Activated CD8-positive, alpha-beta memory T cell treated with anti-CD3 and anti-CD28 coated beads for 36 hours (primary cell): ENCODE data around the gene ESPNL. TPM values are rescaled to one million over a fixed set of nuclear protein-coding genes. Genes with fewer than 3 reads are reported as not detected.

Source experiments
- CTCF ChIA-PET: fragments of 350-600 bp; sonication (Branson Sonifier 250); formaldehyde crosslinking; loops from one replicate; lab custom pipeline; 2021; ENCODE audit warnings: antibody characterized with exemption; lab: Charles Lee
- POLR2A ChIA-PET: fragments of 350-600 bp; sonication (Branson Sonifier 250); formaldehyde crosslinking; loops from one replicate; lab custom pipeline; 2021; ENCODE audit warnings: antibody characterized with exemption; lab: Charles Lee
- total RNA-seq, 2 experiments: library from RNA; stranded (reverse); gene quantifications; one replicate each; pipeline ENCODE4 v1.2.3, GENCODE V29; 2021

The ESPNL gene
- total RNA-seq, 2 experiments from 2014 or later = 0.04 TPM

DNA sequence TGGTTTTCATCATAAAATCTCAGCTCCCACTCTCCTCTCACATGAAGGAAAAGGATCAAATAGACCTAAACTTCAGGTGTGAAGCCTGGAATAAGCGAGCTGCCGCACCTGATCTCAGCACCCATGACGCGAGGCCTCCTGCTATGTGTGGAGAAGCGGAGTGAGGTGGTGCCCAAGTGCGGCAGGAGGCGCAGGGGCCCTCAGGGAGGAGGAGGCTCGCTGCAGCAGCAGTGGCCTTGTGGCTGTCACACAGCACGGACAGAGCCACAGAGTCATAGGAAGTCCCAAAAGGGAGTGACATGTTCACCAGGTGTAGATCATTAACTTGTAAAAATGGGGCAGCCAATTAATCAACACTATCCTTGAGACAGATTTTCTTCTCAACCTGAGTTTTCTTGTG, 30.3 kb upstream of the ESPNL start:
- POLR2A ChIA-PET = no interaction called here

DNA sequence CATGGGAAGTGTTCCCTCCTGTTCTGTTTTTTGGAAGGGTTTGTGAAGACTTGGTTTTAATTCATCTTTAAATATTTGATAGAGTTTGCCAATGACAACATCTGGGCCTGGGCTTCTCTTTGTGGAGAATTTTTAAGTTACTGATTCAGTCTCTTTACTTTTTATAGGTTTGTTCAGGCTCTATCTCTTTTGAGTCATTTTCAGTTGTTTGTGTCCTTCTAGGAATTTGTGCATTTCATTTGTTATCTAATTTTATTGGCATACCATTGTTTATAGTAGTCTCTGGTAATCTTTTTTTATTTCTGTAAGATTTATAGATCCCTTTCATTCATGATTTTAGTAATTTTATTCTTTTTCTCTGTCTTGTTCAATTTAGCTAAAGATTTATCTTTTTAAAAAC, 24.7 kb upstream of the ESPNL start:
- POLR2A ChIA-PET = no interaction called here
- CTCF ChIA-PET = interaction anchor here (0.7 kb wide), 2 partner anchors 100 to 315 kb away, joined by 3 to 4 read pairs; no protein-coding TSS in a partner anchor

More for the DNA sequence above, 30.3 kb upstream of the ESPNL start:
- CTCF ChIA-PET = no interaction called here

DNA sequence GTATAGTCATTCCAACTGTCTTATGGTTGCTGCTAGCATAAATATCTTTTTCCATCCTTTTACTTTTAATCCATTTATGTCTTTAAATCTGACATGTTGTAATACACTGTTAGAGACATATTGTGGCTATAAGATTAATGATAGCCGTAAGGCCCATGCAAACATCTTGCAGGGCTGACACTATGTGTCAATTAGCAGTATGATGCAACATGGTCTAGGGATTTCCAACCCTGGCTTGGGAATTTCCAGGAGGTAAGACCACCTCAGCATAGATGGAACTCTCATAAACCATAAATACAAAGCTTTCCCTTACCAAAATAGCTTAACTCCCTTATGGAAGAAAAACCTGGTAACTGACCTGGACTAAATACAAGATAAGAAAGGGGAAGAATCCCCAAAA, 22.8 kb upstream of the ESPNL start:
- ChIA-PET POLR2A (no interaction called here), CTCF (no interaction called here)

DNA sequence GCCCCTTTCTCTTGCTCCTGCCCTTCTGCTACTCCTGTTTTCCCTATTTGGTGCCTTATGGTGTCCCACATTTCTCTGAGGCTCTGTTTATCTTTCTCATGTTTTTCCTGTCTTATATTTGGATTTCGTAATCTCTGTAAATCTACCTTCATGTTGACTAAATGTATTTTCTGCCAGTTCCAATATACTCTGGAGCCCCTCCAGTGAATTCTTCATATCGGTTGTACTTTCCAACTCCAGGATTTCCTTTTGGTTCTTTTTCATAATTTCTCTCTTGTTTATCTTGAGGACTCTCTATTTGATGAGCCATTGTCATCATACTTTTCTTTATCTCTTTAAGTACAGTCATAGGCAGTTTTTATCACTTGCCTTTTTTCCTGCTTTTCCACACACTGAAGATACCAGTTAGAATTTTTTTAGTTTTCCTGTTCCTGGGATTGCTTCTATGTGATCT, 20.2 kb upstream of the ESPNL start:
- POLR2A ChIA-PET = no interaction called here
- CTCF ChIA-PET = no interaction called here

DNA sequence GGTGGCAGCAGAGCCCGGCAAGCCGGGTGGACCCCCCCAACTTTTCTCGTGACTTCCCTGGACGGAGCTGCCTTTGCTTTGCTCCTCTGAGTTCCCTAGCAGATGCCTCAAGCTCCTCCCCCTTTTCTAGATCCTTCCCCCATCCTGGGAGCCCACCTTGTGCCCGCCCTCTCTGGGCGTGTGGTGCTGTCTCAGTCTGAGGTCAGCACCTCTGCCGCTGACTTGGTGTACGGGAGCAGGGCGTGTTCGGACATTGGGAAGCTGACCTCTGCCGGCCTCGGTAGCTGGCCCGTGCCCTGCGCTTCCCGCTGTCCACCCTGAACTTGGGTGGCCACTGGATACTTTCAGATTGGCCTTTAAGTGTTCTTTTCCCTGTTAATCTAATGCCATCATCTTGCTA, 19.6 kb upstream of the ESPNL start:
- ChIA-PET CTCF (interaction anchor here (1.0 kb wide), 1 partner anchor 123 kb away, joined by 3 read pairs; no protein-coding TSS in a partner anchor), POLR2A (no interaction called here)

DNA sequence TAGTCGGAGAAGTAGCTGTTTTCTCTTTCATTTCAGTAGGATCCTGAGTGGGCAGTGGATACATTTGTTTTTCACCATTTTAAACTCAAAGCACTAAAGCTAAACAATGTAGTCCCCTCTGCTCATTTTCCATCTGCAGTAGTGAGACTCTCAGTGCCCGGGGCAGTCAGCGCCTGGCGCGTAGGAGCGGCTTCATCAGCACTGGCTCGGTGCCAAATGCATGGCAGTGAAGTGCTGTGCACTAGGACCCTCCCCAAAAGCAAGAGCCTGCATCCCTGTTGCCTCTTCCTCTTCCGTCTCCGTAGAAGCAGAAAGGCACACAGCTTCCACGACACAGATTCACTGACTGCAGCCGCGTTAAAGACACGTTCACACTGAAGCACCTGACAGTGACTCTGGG, 19.0 kb upstream of the ESPNL start:
- ChIA-PET CTCF (interaction anchor here (1.0 kb wide), 1 partner anchor 124 kb away, joined by 3 read pairs; no protein-coding TSS in a partner anchor), POLR2A (no interaction called here)

DNA sequence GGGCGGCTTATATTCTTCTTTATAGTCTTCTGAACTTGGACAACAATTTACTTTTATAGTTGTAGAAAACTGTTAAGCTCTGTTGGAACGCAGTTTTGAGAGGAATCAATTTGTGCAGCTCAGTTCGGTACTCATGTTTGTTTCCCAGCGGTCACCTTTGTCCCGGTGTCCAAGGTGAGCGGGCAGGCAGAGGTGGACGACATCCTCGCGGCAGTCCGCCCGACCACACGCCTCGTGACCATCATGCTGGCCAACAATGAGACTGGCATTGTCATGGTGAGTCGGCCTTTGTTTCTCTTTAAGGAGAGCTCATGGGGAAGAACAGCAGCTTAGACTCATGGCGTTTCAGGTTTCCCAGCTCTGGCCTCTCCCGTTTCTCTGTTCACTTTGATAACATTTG, 18.6 kb upstream of the ESPNL start:
- CTCF ChIA-PET = no interaction called here
- POLR2A ChIA-PET = no interaction called here

DNA sequence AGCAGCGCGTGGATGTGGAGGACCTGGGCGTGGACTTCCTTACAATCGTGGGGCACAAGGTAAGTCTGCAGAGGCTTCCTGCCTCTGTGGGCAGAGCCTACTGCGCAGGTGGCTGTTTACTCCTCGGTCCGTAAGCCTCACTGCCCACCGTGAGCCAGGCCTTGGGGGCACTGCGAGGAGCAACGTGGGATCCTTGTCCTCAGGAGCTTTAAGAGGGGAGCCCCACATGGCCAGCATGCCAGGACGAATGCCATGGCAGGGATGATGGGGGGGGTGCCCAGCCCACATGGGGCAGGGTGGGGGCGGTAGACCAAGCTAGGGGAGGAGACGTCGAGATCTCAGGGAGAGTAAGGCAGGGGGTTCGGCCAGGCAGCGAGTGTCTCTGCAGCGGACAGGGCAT, 18.0 kb upstream of the ESPNL start:
- CTCF ChIA-PET = no interaction called here
- POLR2A ChIA-PET = no interaction called here

DNA sequence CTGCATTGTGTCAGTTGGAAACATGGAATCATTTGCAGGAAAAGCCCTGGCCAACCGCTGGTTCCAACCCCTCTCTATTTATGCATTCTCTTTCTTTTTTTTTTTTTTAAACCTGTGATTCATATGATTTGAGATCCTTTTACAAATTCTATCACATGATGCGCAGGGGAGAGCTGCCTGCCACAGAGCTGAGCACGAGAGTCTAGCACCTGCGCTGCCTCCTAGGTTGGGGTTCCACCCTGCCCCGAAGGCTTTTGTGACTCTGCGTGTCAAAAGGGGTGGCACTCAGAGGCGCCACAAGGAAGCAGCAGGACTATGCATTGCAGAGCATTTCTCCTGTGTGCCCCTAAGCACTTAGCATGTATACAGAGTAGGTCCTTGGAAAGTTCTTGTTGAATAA, 17.3 kb upstream of the ESPNL start:
- CTCF ChIA-PET = no interaction called here
- POLR2A ChIA-PET = no interaction called here

DNA sequence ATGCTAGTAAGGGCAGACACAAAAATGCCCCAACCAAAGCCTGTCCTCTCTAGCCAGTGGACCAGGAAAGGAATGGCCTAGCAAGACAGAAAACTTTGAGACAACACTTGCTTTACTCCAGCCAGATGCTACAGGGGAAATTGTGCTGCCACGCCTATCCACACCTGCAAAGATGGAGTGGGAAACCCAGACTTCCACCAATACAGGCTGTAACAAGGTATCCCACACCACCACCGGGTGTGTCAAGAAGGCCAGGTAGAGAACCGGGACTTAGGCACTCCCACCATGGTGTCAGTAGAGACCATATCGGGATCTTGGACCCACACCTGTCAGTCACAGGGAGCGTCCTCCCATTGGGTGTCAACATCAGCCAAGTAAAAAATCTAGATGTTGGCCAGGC, 16.2 kb upstream of the ESPNL start:
- CTCF ChIA-PET = no interaction called here
- POLR2A ChIA-PET = no interaction called here

DNA sequence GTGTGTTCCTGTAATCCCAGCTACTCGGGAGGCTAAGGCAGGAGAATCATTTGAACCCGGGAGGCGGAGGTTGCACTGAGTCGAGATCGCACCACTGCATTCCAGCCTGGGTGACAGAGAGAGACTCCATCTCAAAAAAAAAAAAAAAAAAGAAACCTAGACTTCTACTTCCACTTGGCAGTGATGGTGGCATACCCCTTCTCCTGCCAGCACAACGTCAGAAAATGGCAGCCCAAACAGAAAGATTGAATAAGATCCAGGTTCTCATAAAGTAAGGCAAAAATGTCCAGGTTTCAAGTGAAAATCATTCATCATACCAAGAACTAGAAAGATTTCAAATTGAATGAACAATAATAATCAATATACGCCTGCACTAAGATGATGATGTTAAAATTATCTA, 15.4 kb upstream of the ESPNL start:
- CTCF ChIA-PET = no interaction called here

DNA sequence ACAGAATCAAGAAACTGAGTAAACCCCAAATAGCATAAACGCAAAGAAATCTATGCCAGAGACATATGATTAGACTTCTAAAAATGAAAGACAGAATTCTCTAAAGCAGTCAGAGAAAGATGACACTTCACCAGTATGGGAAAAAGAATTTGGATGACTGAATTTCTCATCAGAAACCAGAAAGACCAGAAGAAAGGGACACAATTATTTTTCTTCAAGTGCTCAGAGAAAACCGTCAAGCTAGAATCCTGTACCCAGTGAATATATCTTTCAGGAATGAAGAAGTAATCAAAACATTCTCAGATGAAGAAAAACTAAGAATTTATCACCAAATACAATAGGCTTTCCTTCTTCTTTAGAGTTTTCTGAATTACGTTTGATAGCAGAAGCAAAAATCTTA, 14.2 kb upstream of the ESPNL start:
- POLR2A ChIA-PET = interaction anchor here (0.6 kb wide), 1 partner anchor 171 kb away, joined by 3 read pairs; no protein-coding TSS in a partner anchor
- CTCF ChIA-PET = no interaction called here

More for the DNA sequence above, 15.4 kb upstream of the ESPNL start:
- POLR2A ChIA-PET = interaction anchor here (0.7 kb wide), 1 partner anchor 24 kb away, joined by 3 read pairs; no protein-coding TSS in a partner anchor

DNA sequence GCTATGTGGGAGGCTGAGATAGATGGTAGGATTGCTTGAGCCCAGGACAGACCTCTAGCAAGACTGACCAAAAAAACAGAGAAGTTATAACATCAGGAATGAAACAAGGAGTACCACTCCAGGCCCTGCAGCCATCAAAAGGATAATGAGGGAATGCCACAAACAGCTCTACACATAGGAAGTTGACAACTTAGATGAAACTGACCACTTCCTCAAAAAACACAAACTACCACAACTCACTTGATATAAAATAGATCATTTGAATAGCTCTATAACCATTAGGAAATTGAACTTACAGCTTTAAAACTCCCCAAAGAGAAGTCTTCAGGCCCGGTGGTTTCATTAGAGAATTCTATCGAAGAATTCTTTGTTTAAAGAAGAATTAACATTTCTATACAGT, 12.9 kb upstream of the ESPNL start:
- ChIA-PET POLR2A (interaction anchor here (0.6 kb wide), 1 partner anchor 178 kb away, joined by 5 read pairs; no protein-coding TSS in a partner anchor), CTCF (no interaction called here)

DNA sequence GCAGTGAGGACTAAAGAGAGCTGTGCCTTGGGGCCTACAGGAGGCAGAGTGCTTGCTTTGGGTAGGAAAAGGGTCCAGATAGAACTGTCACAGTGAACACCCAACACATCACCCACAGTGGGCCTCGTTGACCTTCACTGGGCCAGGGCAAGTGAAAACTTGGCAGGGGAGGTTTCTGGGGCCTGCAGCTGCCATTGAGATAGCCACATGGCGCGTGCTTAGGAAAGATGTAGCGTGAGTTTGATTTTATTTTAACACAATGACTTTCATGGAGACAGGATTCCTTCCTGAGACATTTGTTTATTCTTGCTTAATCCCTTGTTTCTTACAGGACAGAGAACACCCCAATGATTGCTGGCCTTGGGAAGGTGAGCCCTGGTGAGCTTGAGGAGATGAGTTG, 9.3 kb upstream of the ESPNL start:
- CTCF ChIA-PET = no interaction called here
- POLR2A ChIA-PET = no interaction called here

DNA sequence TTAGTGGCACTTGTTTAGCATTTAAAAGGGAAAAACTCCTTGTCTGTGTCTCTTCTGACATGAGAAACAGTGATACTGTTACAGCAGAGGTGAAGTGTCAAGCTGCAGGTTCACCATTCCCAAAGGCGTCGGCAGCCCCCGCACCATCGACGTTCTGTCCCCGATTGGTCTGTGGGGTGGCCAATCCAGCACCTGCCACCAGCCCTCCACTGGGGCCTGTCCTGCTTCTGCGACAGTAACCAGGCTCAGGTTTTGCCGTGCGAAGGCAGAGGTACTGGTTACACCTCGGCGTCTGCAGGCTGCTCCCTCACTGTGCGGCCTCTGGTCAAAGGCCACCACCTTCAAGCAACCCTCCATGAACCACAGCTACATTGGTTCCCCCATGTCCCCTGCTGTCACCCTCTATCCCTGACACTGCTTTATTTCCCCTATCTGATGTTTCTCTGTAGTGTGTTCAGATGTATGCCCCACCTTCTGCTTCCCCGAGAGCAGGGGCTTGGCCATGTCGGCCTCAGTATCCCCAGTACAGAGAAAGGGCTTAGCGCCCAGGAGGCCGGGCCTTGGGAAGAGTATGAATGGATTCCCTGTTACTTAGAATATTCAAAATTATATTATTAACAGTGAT, 8.6 kb upstream of the ESPNL start:
- POLR2A ChIA-PET = no interaction called here
- CTCF ChIA-PET = no interaction called here

DNA sequence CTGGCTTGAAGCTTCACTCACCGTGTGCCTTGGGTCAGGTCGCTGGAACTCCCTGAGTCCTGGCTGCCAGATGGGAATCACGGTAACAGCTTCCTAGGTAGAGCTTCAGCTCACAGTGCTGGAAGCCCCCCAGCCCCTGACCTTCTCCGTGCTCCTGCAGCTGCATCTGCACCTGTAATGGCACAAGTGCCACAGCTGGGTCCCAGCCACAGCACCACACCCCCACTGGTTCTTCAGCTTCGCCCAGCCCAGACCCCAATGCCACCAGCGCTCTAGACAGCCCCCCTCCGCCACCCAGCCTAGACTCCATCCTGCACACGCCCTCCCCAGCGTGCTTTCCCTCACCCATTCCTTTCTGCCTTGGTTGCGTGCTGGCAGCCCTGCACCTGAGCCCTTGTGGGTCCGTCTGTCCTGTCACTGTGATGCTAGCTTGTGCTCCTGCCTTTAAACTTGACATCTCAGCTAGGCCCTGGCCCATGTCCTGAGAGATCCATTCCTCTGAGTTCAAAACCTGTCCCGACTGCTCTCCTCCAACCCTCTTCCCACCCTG, 7.6 kb upstream of the ESPNL start:
- ChIA-PET POLR2A (no interaction called here), CTCF (no interaction called here)

DNA sequence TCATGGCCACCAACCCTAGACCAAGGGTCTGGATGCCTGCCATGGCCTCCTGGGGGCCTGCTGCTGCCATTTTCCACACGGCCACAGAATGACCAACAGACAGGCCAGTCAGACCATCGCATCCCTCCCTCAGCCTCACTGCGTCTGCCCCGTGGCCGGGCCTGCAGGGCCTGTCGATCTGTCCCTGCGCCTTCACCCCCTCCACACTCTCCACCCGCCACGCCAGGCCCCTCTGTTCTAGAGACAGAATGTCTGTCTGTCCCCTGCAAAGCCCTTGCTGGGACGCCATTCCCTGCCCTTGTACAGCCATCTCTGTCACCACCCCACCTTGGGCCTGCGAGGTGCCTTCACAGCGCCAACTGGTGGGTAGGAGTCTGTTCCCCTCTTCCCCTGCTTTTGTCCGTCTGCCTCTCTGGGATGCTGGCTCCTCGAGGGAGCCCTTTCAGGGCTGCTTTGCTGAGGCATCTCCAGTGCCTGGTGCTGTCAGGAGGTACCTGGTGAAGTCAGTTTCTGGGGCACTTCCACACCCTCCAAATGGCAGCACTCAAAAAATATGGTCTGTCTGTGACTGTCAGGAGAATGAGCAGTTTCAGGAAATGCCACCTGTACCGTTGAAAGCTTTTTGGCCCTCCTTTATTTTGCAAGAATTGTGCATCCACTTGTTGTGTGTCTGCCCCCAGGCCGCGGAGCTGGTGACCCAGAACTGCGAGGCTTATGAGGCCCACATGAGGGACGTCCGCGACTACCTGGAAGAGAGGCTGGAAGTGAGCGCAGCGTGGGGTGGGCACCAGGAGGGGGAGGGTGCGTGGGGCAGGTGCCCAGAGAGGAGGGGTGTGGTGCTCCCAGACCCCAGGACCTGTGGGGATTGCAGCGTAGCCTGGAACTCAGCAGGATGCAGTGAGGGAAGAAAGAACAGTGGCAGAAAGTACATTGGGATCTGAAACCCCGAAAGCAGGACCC, 6.7 kb upstream of the ESPNL start:
- ChIA-PET POLR2A (no interaction called here), CTCF (interaction anchor here (0.6 kb wide), 1 partner anchor 95 kb away, joined by 3 read pairs; no protein-coding TSS in a partner anchor)

DNA sequence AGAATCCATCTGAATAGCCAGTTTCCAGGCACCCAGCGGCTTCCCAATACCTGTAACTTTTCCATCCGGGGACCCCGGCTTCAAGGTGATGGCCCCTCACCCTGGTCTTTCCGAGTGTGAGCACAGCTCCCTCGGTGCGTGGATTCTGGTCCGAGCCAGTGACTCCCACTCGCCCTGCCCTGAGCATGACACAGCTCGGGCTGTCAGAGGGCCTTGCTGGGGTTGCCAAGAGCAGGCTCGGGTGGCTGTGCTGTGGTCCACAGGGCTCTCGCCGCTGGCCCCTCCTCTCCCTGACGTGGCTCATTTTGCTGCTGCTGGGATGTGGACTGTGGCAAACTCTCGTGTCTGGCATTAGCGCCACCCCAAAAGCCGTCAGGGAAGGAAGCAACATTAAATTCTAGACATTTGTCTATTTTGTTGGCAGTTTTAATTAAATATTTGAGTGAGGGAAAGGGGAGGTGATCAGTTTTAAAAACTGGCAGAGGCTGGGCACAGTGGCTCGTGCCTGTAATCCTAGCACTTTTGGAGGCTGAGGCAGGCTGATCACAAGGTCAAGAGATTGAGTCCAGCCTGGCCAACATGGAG, 5.6 kb upstream of the ESPNL start:
- ChIA-PET POLR2A (no interaction called here), CTCF (no interaction called here)

DNA sequence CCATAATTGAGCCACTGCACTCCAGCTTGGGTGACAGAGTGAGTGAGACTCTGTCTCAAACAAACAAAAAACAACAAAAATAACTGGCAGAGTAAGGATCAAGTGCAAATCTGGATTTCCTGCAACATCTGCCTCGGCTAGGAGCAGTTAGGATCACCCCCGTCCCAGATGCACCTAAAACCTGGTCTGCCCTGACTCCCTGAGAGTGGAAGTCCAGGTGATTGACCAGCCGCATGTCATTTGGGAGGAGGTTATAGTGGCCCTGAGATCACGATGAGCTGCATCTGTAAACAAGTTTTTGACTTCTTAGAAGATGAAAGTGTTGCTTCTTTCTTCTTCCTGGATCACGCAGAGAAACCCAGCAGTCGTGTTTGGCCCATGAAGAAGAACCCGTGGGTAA, 5.0 kb upstream of the ESPNL start:
- ChIA-PET CTCF (no interaction called here), POLR2A (no interaction called here)
